Measurements from ENCODE around the gene EFHD2.

The EFHD2 gene

GRCh38 chr1:15440357-15440756 is 30.7 kb downstream of the EFHD2 start:
- intact Hi-C loops (cut with DNase I; ENCODE audit: low total_unique reads) = no loop called here
- H3K27me3 ChIP-seq = no peaks in the 10 kb centered on the region
- no peak for TF ChIP-seq CTCF (IDR thresholded peaks at IDR 0.05)
- H3K4me3 ChIP-seq = no peak overlapping the region
- no peak overlapping the region for H3K27ac ChIP-seq
- DNase-seq = no peak
- H3K36me3 ChIP-seq = no peaks in the 10 kb centered on the region
- H3K4me1 ChIP-seq = no peaks in the 10 kb centered on the region
- H3K9me3 ChIP-seq = no peaks in the 10 kb centered on the region

- Histone ChIP-seq H3K4me1 (no peaks in the 10 kb centered on the region), H3K27me3 (peaks cover 0 to 5% of the 10 kb centered on the region in 2 donors), H3K9me3 (no peaks in the 10 kb centered on the region), H3K36me3 (no peaks in the 10 kb centered on the region), H3K4me3 (no peak overlapping the region), H3K27ac (no peak overlapping the region)
- no peak for DNase-seq
- intact Hi-C loops (cut with DNase I; ENCODE audit: low total_unique reads) = no loop called here
- TF ChIP-seq CTCF (IDR thresholded peaks at IDR 0.05) = no peak
Measured at GRCh38 chr1:15441247-15441646, 31.6 kb downstream of the EFHD2 start.

- Histone ChIP-seq H3K9me3 (no peaks in the 10 kb centered on the region), H3K27me3 (peaks cover 0 to 13% of the 10 kb centered on the region in 2 donors), H3K4me1 (no peaks in the 10 kb centered on the region), H3K36me3 (no peaks in the 10 kb centered on the region), H3K4me3 (no peak overlapping the region), H3K27ac (no peak overlapping the region)
- DNase-seq = no peak
- TF ChIP-seq CTCF (IDR thresholded peaks at IDR 0.05) = no peak
- intact Hi-C loops (cut with DNase I; ENCODE audit: low total_unique reads) = no loop called here
Measured at GRCh38 chr1:15442119-15442518, 32.4 kb downstream of the EFHD2 start.

DNA sequence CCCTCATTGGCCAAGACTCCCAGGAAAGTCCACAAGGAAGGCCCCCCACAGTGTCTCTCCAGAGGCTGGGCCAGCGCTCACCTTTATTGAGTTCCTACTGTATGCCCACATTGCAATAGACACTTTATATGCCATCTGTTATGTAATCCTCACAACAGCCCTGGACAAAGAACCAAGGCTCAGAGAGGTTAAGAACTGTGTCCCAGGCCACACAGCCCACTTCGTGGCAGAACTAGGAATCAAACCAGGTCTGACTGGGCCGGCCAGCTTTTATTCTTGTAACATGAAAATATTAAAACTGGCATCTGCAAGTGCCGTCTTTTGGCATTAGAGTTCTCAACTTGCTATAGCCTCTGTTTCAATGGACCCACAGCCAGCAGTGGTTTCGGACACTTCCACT is 33.1 kb downstream of the EFHD2 start:
- H3K27me3 ChIP-seq = peaks cover 0 to 20% of the 10 kb centered on the region in 2 donors
- no peak for TF ChIP-seq CTCF (IDR thresholded peaks at IDR 0.05)
- no peak for DNase-seq
- no peak overlapping the region for H3K27ac ChIP-seq
- no peaks in the 10 kb centered on the region for H3K9me3 ChIP-seq
- H3K4me3 ChIP-seq = no peak overlapping the region
- no peaks in the 10 kb centered on the region for H3K36me3 ChIP-seq
- H3K4me1 ChIP-seq = no peaks in the 10 kb centered on the region
- intact Hi-C loops (cut with DNase I; ENCODE audit: low total_unique reads) = no loop called here

DNA sequence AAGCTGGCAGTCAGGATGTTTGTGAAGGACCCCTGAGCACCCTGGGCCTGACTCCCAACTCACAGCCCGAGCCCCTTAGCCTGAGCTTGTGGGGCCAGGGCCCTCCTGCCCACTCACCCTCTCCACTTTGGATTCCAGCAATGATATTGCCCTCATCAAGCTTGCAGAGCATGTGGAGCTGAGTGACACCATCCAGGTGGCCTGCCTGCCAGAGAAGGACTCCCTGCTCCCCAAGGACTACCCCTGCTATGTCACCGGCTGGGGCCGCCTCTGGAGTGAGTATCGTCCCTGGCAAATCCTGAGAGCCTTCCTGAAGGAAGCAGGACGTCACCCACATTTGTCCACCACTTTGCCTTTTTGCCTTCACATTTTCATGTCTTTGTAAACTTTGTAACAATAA is 33.6 kb downstream of the EFHD2 start:
- peaks cover 0 to 21% of the 10 kb centered on the region in 2 donors for H3K27me3 ChIP-seq
- H3K4me3 ChIP-seq = no peak overlapping the region
- intact Hi-C loops (cut with DNase I; ENCODE audit: low total_unique reads) = no loop called here
- DNase-seq = no peak
- no peaks in the 10 kb centered on the region for H3K9me3 ChIP-seq
- H3K27ac ChIP-seq = no peak overlapping the region
- TF ChIP-seq CTCF (IDR thresholded peaks at IDR 0.05) = no peak
- H3K4me1 ChIP-seq = no peaks in the 10 kb centered on the region
- no peaks in the 10 kb centered on the region for H3K36me3 ChIP-seq

Data from tibial artery (tissue), 4 donors.